HL-60 (cell line): ENCODE measurements around the gene NKX1-1.

Experiments
- DNase-seq, 2 experiments: peaks; one replicate each; pipeline ENCODE4 v3.0.0-alpha.2; 2010 to 2020; ENCODE audit warnings: low read depth in 1 of 2, low spot score in 1 of 2
- H3K27ac ChIP-seq: fragments of 250-450 bp; sonication (Bioruptor Pico); replicated peaks from 2 replicates; pipeline ENCODE4 v1.5.1; 2020; ENCODE audit warnings: mild to moderate bottlenecking, moderate library complexity
- H3K27me3 ChIP-seq: fragments of 250-450 bp; sonication (Bioruptor Pico); 2 replicates; pipeline ENCODE4 v1.5.1; 2021; ENCODE audit warnings: mild to moderate bottlenecking, moderate library complexity; ENCODE audit not compliant: insufficient read depth, poor library complexity, severe bottlenecking
- H3K4me3 ChIP-seq: replicated peaks from 2 replicates; pipeline ENCODE4 v1.5.1; 2011; ENCODE audit warnings: mild to moderate bottlenecking, control low read depth, low read length; ENCODE audit not compliant: insufficient read depth
- CTCF ChIP-seq: IDR thresholded peaks from one replicate; pipeline ENCODE4 v1.5.1; 2011; ENCODE audit warnings: low read length, control low read depth, inconsistent platforms; ENCODE audit not compliant: insufficient read depth
- GABPA ChIP-seq: IDR thresholded peaks from 2 replicates; pipeline ENCODE4 v1.6.1; 2012; ENCODE audit warnings: low read depth
- POLR2AphosphoS5 ChIP-seq: IDR thresholded peaks from 2 replicates; pipeline ENCODE4 v1.6.1; 2012; ENCODE audit warnings: low read depth
- REST ChIP-seq: IDR thresholded peaks from 2 replicates; pipeline ENCODE4 v1.6.1; 2012; ENCODE audit warnings: low read depth; ENCODE audit not compliant: insufficient replicate concordance
- SPI1 ChIP-seq: IDR thresholded peaks from 2 replicates; pipeline ENCODE4 v1.6.1; 2012; ENCODE audit warnings: low read depth, mild to moderate bottlenecking, borderline replicate concordance

NKX1-1 gene

GRCh38 chr4:1362521-1362920 lies 43.7 kb downstream of the NKX1-1 start:
- TF ChIP-seq GABPA (no peak), SPI1 (no peak), CTCF (no peak), REST (no peak), POLR2AphosphoS5 (no peak)
- no peak overlapping the region for H3K27ac ChIP-seq
- no peak for DNase-seq
- no peaks in the 10 kb centered on the region for H3K27me3 ChIP-seq
- no peak overlapping the region for H3K4me3 ChIP-seq

GRCh38 chr4:1362046-1362445 lies 44.2 kb downstream of the NKX1-1 start:
- Histone ChIP-seq H3K4me3 (no peak overlapping the region), H3K27ac (no peak overlapping the region), H3K27me3 (no peaks in the 10 kb centered on the region)
- TF ChIP-seq SPI1: no peak
- no peak for TF ChIP-seq POLR2AphosphoS5
- TF ChIP-seq GABPA: no peak
- TF ChIP-seq CTCF: no peak
- TF ChIP-seq REST: no peak
- no peak for DNase-seq

- no peak for DNase-seq
- no peaks in the 10 kb centered on the region for H3K27me3 ChIP-seq
- no peak overlapping the region for H3K4me3 ChIP-seq
- TF ChIP-seq POLR2AphosphoS5 (no peak), CTCF (no peak), GABPA (no peak), SPI1 (no peak), REST (no peak)
- H3K27ac ChIP-seq: no peak overlapping the region
These were observed 44.8 kb downstream of the NKX1-1 start for GRCh38 chr4:1361431-1361830.
